Left lung (tissue), 10 donors: ENCODE measurements around the gene AP3S2. TPM values are rescaled to one million over a fixed set of nuclear protein-coding genes. Genes with fewer than 3 reads are reported as not detected.

Experiments used
- ATAC-seq: fragments of 200-7000 bp; cut with Tn5 transposase; one replicate; pipeline ENCODE4 v1.9.1; 2020; ENCODE audit warnings: moderate library complexity
- DNase-seq, 4 donors: peaks; one replicate each; pipeline ENCODE4 v3.0.0-alpha.2; 2013 to 2020
- H3K27ac ChIP-seq, 2 donors: fragments of 200-600 bp; sonication (generic) in 1 of 2; one replicate each; pipeline versions ENCODE4 v1.5.0 to v1.8.0; 2020 to 2021
- H3K27me3 ChIP-seq, 2 donors: fragments of 200-600 bp; sonication (generic) in 1 of 2; one replicate each; pipeline versions ENCODE4 v1.5.0 to v1.8.0; 2020 to 2021
- H3K36me3 ChIP-seq, 2 donors: fragments of 200-600 bp; sonication (generic) in 1 of 2; one replicate each; pipeline versions ENCODE4 v1.5.0 to v1.8.0; 2020 to 2021
- H3K4me1 ChIP-seq, 2 donors: fragments of 200-600 bp; one replicate each; pipeline ENCODE4 v1.8.0; 2021
- H3K4me3 ChIP-seq, 2 donors: fragments of 200-600 bp; sonication (generic) in 1 of 2; one replicate each; pipeline versions ENCODE4 v1.5.0 to v1.8.0; 2020 to 2021; ENCODE audit warnings: mild to moderate bottlenecking in 1 of 2
- H3K9me3 ChIP-seq, 2 donors: fragments of 200-600 bp; sonication (generic) in 1 of 2; one replicate each; pipeline versions ENCODE4 v1.5.0 to v1.8.0; 2020 to 2021
- CTCF ChIP-seq, 2 donors: fragments of 200-600 bp; sonication (generic) in 1 of 2; IDR thresholded peaks; one replicate each; pipeline versions ENCODE4 v1.5.0 to v1.8.0; 2021; ENCODE audit warnings: antibody characterized with exemption in 2 of 2
- intact Hi-C, 2 donors: fragments of 100-400 bp; cut with DNase I; formaldehyde crosslinking; loops; one replicate each; pipeline versions ENCODE4 v1.11.2 to v1.14.2; 2022
- polyA plus RNA-seq, 6 donors: library from polyadenylated mRNA; unstranded; fragments of 120-200 nt; gene quantifications; one replicate each; pipeline ENCODE4 v1.2.1, GENCODE V29; 2013; ENCODE audit not compliant: insufficient read length in 6 of 6
- total RNA-seq, 2 donors: library from RNA; stranded (reverse); fragmentation: NEBNext Ultra II Directional; extraction: Animal tissue kit (Norgen Biotek cat#: 25700); gene quantifications; one replicate each; pipeline ENCODE4 v1.2.1, GENCODE V29; 2021
- donor health status: DM: no; HTN: yes; CAD: no.
- donor health status: DM: no; HTN: no; CAD: no.

AP3S2 gene
- total and polyA plus RNA-seq, 8 donors: 27.1 to 39.5 (median 33.7) TPM

DNA sequence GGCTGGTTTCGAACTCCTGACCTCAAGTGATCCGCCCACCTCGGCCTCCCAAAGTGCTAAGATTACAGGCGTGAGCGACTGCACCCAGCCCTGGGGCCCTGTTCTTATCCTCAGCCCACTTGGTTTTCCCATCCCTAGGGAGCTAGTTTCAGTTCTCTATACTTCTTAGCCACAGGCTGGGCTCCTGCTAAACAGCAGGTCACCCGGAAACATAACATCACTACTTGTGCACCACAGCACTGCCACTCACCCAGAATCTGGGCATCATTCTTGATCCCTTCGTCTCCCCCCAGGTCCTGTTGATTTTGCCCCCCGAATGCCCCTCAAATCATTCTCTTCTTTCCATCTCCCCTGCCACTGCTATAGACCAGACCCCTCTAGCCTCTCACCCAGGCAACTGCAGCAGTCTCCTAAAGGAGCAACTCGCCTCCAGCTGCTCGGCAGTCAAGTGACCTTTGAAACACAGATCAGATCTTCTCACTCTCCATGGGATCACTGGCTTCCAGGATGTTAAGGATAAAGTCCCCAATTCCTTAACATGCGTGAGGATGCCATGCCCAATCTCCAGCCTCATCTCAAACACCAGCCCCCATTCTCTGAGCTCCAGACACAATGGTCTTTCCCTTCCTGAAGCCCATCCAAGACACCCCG, 5.6 kb upstream of the AP3S2 start:
- no peaks in the 10 kb centered on the region for H3K9me3 ChIP-seq
- peaks cover 0 to 40% of the 10 kb centered on the region in 2 donors for H3K36me3 ChIP-seq
- H3K27ac ChIP-seq: no peak overlapping the region
- DNase-seq (no peak), ATAC-seq (peak; percentile 31)
- no peak overlapping the region for H3K4me3 ChIP-seq
- intact Hi-C loops: no loop called here
- H3K4me1 ChIP-seq: peaks cover 0 to 14% of the 10 kb centered on the region in 2 donors
- H3K27me3 ChIP-seq: no peaks in the 10 kb centered on the region
- no peak for TF ChIP-seq CTCF (IDR thresholded peaks at IDR 0.05)

DNA sequence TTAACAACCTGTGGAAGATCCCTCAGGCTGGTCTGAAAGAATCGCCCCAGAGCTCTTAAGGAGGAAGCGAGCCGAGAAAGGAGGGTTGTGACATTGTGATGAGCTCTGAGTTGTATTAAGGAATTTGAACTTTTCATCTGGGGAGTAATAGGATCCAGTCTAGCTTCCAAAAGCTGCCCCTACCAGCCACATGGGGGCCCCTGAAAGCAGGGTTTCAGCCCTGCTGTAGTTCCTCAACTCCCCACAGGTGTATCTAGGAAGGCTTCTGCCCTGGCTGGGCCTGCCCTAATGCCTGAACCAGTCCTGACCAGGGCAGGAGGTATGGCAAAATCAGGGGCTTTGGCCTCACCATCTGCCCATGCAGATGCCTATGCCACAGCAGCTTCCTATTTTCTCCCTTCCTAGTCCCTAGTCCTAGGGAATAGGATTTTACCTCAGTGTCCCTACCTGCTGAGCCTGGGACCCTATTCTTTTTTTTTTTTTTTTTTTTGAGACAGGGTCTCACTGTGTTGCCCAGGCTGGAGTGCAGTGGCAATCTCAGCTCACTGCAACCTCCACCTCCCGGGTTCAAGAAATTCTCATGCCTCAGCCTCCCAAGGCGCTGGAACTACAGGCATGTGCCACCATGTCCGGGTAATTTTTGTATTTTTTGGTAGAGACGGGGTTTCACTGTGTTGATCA, 5.0 kb upstream of the AP3S2 start:
- intact Hi-C loops: no loop called here

GRCh38 chr15:89898146-89898545, 4.4 kb upstream of the AP3S2 start:
- H3K4me1 ChIP-seq: peaks cover under 1 to 15% of the 10 kb centered on the region in 2 donors
- no peak for TF ChIP-seq CTCF (IDR thresholded peaks at IDR 0.05)
- intact Hi-C loops: no loop called here
- ATAC-seq (no peak), DNase-seq (no peak)
- H3K27ac ChIP-seq: no peak overlapping the region
- no peaks in the 10 kb centered on the region for H3K27me3 ChIP-seq
- H3K9me3 ChIP-seq: no peaks in the 10 kb centered on the region
- H3K36me3 ChIP-seq: peaks cover 0 to 27% of the 10 kb centered on the region in 2 donors
- H3K4me3 ChIP-seq: no peak overlapping the region

More for the DNA sequence above, 5.0 kb upstream of the AP3S2 start:
- Histone ChIP-seq H3K27me3 (no peaks in the 10 kb centered on the region), H3K27ac (no peak overlapping the region), H3K36me3 (peaks cover 0 to 33% of the 10 kb centered on the region in 2 donors), H3K4me1 (peaks cover 0 to 15% of the 10 kb centered on the region in 2 donors), H3K9me3 (no peaks in the 10 kb centered on the region), H3K4me3 (no peak overlapping the region)
- ATAC-seq (peak; percentile 58), DNase-seq (peak in 1 of 4 donors; percentile 48)
- TF ChIP-seq CTCF (IDR thresholded peaks at IDR 0.05): peak; percentile 31 to 56

- Histone ChIP-seq H3K4me3 (peak overlapping the region; percentile 74 to 92), H3K9me3 (no peaks in the 10 kb centered on the region), H3K27ac (peak overlapping the region; percentile 95 to 98), H3K36me3 (peaks cover 0 to 15% of the 10 kb centered on the region in 2 donors), H3K27me3 (no peaks in the 10 kb centered on the region), H3K4me1 (peaks cover 5 to 35% of the 10 kb centered on the region in 2 donors)
- no peak for TF ChIP-seq CTCF (IDR thresholded peaks at IDR 0.05)
- ATAC-seq (no peak), DNase-seq (peak in 1 of 4 donors; percentile 30)
- intact Hi-C loops: no loop called here
These were observed 767 bp downstream of the AP3S2 start for GRCh38 chr15:89893027-89893426.

DNA sequence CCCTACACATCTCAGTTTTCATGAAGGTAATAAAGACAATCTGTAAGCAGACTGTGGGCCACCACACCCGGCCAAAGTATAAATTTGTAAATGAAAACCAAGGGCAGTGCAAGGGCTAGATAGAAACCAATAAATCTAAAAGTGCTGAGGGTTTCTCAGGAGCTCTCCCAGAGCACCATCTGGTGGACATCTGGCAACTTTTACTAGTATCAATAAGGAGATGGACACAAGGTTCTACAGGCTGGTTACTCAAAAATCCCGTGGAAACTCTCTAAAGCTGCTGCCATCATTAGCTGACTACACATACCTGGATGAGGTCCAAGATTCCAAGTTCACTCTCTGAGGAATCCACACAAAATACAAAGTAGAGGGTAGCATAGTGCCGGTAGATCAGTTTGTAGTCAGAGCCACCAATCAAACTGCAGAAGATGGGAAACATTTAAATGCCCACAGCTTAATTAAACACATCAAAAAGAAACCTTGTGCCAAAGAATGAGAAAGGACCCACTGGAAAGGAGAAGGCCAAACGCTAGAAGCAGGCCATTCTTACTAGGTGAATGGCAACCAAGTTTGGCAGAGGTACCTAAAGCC, 5.5 kb downstream of the AP3S2 start:
- Histone ChIP-seq H3K27me3 (no peaks in the 10 kb centered on the region), H3K36me3 (peaks cover 4 to 62% of the 10 kb centered on the region in 2 donors), H3K4me3 (no peak overlapping the region), H3K4me1 (peaks cover 5 to 37% of the 10 kb centered on the region in 2 donors), H3K27ac (no peak overlapping the region), H3K9me3 (no peaks in the 10 kb centered on the region)
- peak in 1 of 2 donors; percentile 11 for TF ChIP-seq CTCF (IDR thresholded peaks at IDR 0.05)
- DNase-seq: peak in 1 of 4 donors; percentile 18
- intact Hi-C loops: no loop called here
- peak; percentile 56 for ATAC-seq
